ENCODE measurements around the gene PDCD7.

Gene PDCD7

GRCh38 chr15:65132878-65133547 is 595 bp downstream of the PDCD7 start:
- DNase-seq (ENCODE audit: low read depth), result peak; percentile 47
- H3K4me3 ChIP-seq (ENCODE audit: control insufficient read depth, low read depth, low read length), result peak overlapping the region; percentile 84
- TF ChIP-seq CTCF (conservative IDR thresholded peaks at IDR 0.05; ENCODE audit: control insufficient read depth, insufficient read depth, low read depth, low read length), result no peak

- H3K4me3 ChIP-seq (ENCODE audit: control insufficient read depth, low read depth, low read length), result no peak overlapping the region
- no peak for DNase-seq (ENCODE audit: low read depth)
- TF ChIP-seq CTCF (conservative IDR thresholded peaks at IDR 0.05; ENCODE audit: control insufficient read depth, insufficient read depth, low read depth, low read length), result no peak
Measured at GRCh38 chr15:65130941-65131340, 2.7 kb downstream of the PDCD7 start.

- DNase-seq (ENCODE audit: low read depth), result no peak
- no peak overlapping the region for H3K4me3 ChIP-seq (ENCODE audit: control insufficient read depth, low read depth, low read length)
- no peak for TF ChIP-seq CTCF (conservative IDR thresholded peaks at IDR 0.05; ENCODE audit: control insufficient read depth, insufficient read depth, low read depth, low read length)
Measured at GRCh38 chr15:65115542-65115941, 18.1 kb downstream of the PDCD7 start.

- no peak for TF ChIP-seq CTCF (conservative IDR thresholded peaks at IDR 0.05; ENCODE audit: control insufficient read depth, insufficient read depth, low read depth, low read length)
- H3K4me3 ChIP-seq (ENCODE audit: control insufficient read depth, low read depth, low read length), result no peak within 1 kb of the TSS
- no peak for DNase-seq (ENCODE audit: low read depth)
Measured at GRCh38 chr15:65115086-65115485, 18.5 kb downstream of the PDCD7 start, which contains the start of gene UBAP1L. Gene UBAP1L (minus strand): TSS chr15:65115200. CDS start chr15:65106215, 8,985 bp downstream.

DNA sequence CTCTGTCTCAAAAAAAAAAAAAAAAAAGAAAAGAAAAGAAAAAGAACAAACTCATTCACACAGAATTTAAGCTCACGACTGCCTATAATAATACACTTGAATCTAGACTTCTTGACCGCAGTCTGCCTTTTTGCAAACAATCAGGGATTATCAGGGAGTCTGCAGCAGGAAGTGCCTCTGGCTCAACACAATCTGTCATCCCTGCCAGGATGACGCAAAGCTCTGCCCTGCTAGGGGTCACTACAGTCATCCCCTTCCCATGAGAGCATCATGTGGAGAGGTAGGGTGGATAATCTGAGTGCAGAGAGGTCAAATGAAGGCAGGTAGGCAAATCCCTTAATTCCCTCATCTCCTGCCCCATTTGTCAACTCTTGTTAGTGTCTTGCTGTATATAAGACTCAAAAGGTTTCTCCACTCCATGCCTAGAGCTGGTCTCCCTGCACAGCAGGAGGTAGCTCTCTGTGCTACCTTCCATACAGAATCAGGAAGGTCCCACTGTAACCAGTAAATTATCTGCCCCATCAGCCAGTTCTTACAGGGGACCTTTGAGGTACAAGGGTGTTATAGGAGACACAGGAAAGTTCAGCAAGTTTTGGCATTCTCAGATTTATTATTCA is 22.8 kb downstream of the PDCD7 start:
- H3K4me3 ChIP-seq (ENCODE audit: control insufficient read depth, low read depth, low read length), result no peak overlapping the region
- TF ChIP-seq CTCF (conservative IDR thresholded peaks at IDR 0.05; ENCODE audit: control insufficient read depth, insufficient read depth, low read depth, low read length), result no peak
- DNase-seq (ENCODE audit: low read depth), result peak; percentile 51

GRCh38 chr15:65106011-65106590 is 27.5 kb downstream of the PDCD7 start:
- no peak overlapping the region for H3K4me3 ChIP-seq (ENCODE audit: control insufficient read depth, low read depth, low read length)
- TF ChIP-seq CTCF (conservative IDR thresholded peaks at IDR 0.05; ENCODE audit: control insufficient read depth, insufficient read depth, low read depth, low read length), result no peak
- DNase-seq (ENCODE audit: low read depth), result no peak
